ENCODE measurements around the gene UBL4A.

- TF ChIP-seq ZNF800 (CRISPR knock-in tag; IDR thresholded peaks at IDR 0.05) (no peak), ZBTB14 (CRISPR knock-in tag; IDR thresholded peaks at IDR 0.05) (no peak), ZNF383 (CRISPR knock-in tag; IDR thresholded peaks at IDR 0.05; ENCODE audit: borderline replicate concordance) (no peak), MYC (CRISPR knock-in tag; IDR thresholded peaks at IDR 0.05; ENCODE audit: borderline replicate concordance) (no peak), ZNF274 (CRISPR knock-in tag; IDR thresholded peaks at IDR 0.05) (no peak), POLR2A (IDR thresholded peaks at IDR 0.05; ENCODE audit: insufficient read depth in 1 of 2, low read depth in 2 of 2, low read length in 2 of 2) (no peak), TCF7 (IDR thresholded peaks at IDR 0.05; ENCODE audit: low read depth) (no peak), USF2 (IDR thresholded peaks at IDR 0.05; ENCODE audit: low read depth, low read length) (no peak), USF2 (CRISPR knock-in tag; IDR thresholded peaks at IDR 0.05; ENCODE audit: borderline replicate concordance) (no peak)
Observed at GRCh38 chrX:154444755-154445246, 41.6 kb downstream of the UBL4A start.
